HG03342 (cell line): Measurements from ENCODE around the gene GLG1.
A peak's percentile ranks its signal among the peaks of the same experiment; 100 is the strongest.
"Not testable (repeated sequence)": the region's sequence is repeated elsewhere in the genome, so short reads cannot be mapped to it uniquely, and the experiment has no call there.

Source experiments
- ATAC-seq: cut with Tn5 transposase; IDR thresholded peaks from one replicate; pipeline ENCODE4 v1.9.1; 2021; ENCODE audit warnings: mild to moderate bottlenecking, moderate library complexity; ENCODE audit not compliant: unreplicated experiment

Gene GLG1

GRCh38 chr16:74450967-74451760 is 155.8 kb downstream of the GLG1 start:
- ATAC-seq, result no peak

GRCh38 chr16:74450236-74450635 is 156.7 kb downstream of the GLG1 start:
- no peak for ATAC-seq

- no peak for ATAC-seq
Observed at GRCh38 chr16:74449470-74449869, 157.4 kb downstream of the GLG1 start.

- ATAC-seq, result no peak
Observed at GRCh38 chr16:74448990-74449389, 157.9 kb downstream of the GLG1 start.

GRCh38 chr16:74447578-74447977 is 159.3 kb downstream of the GLG1 start:
- no peak for ATAC-seq

- ATAC-seq, result no peak
Observed at GRCh38 chr16:74446866-74447265, 160.0 kb downstream of the GLG1 start.

- not testable (repeated sequence) for ATAC-seq
Observed at GRCh38 chr16:74443624-74444346, 163.1 kb downstream of the GLG1 start.

- ATAC-seq, result no peak
Observed at GRCh38 chr16:74439685-74440084, 167.2 kb downstream of the GLG1 start.

GRCh38 chr16:74438492-74438979 is 168.4 kb downstream of the GLG1 start:
- no peak for ATAC-seq

GRCh38 chr16:74431516-74431915 is 175.4 kb downstream of the GLG1 start:
- no peak for ATAC-seq

- peak; percentile 73 for ATAC-seq
Observed at GRCh38 chr16:74430036-74430712, 176.7 kb downstream of the GLG1 start.

- not testable (repeated sequence) for ATAC-seq
Observed at GRCh38 chr16:74428493-74428892, 178.4 kb downstream of the GLG1 start.

- ATAC-seq, result not testable (repeated sequence)
Observed at GRCh38 chr16:74425751-74426150, 181.2 kb downstream of the GLG1 start.

GRCh38 chr16:74423721-74424120 is 183.2 kb downstream of the GLG1 start:
- not testable (repeated sequence) for ATAC-seq

GRCh38 chr16:74422086-74422485 is 184.8 kb downstream of the GLG1 start:
- not testable (repeated sequence) for ATAC-seq

- ATAC-seq, result not testable (repeated sequence)
Observed at GRCh38 chr16:74421482-74421785, 185.5 kb downstream of the GLG1 start.

GRCh38 chr16:74420612-74421481 is 186.1 kb downstream of the GLG1 start, which contains the start of gene CLEC18B:
TSS of gene CLEC18B (minus strand) at chr16:74421478. CDS start at chr16:74421270, 208 bp downstream.
- not testable (repeated sequence) for ATAC-seq

GRCh38 chr16:74419811-74420210 is 187.1 kb downstream of the GLG1 start:
- ATAC-seq, result not testable (repeated sequence)

- not testable (repeated sequence) for ATAC-seq
Observed at GRCh38 chr16:74417897-74418296, 189.0 kb downstream of the GLG1 start.

- not testable (repeated sequence) for ATAC-seq
Observed at GRCh38 chr16:74413920-74414319, 193.0 kb downstream of the GLG1 start.
